Measurements from ENCODE around the gene TEKT4.
"Not testable (repeated sequence)": the region's sequence is repeated elsewhere in the genome, so short reads cannot be mapped to it uniquely, and the experiment has no call there.

The TEKT4 gene

GRCh38 chr2:94872088-94872618, 923 bp downstream of the TEKT4 start:
- Mint-ChIP-seq H3K4me3 (no peak overlapping the region), H3K9me3 (no peaks in the 10 kb centered on the region), H3K27me3 (no peaks in the 10 kb centered on the region), H3K27ac (ENCODE audit: low read depth) (no peak overlapping the region), H3K4me1 (no peaks in the 10 kb centered on the region), H3K36me3 (ENCODE audit: insufficient read depth) (peaks cover 1% of the 10 kb centered on the region)
- ATAC-seq (replicated peaks; ENCODE audit: extremely low read depth, poor library complexity, severe bottlenecking) (no peak), DNase-seq (ENCODE audit: low spot score in 2 of 2) (no peak)

DNA sequence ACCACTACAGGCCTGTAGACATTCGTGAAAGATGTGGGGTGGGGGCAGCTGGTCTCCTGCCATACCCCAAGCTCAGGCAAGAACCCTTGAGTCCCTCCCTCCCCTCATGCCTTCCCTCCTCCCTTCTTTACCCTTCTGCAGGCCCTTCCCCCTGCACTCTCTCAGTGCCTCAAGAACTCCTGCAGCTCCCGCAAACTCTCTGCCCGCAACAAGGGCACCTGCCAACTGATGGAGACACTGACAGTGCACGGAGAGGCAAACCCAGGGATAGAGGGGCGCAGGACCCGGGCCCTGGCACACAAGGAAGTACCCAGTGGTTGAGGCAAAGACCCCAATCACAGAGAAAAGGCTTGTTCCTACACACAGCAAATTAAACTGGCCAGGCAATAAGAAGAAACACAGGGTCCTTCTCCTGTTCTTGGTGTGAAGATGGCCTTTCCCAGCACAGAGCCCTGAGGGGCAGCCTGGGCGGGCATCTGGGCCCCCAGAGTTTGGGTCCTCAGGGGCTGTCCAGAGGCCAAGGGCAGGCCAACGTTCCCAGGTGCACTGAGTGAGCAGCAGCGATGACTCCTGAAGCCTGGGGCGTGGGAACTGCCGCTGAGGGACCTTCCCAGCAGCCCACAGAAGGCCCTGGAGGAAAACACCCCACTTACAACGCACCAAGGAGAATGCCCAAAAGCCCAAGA, 1.6 kb downstream of the TEKT4 start:
- no peak overlapping the region for H3K27ac Mint-ChIP-seq (ENCODE audit: low read depth)
- ATAC-seq (replicated peaks; ENCODE audit: extremely low read depth, poor library complexity, severe bottlenecking) = no peak
- no peaks in the 10 kb centered on the region for H3K27me3 Mint-ChIP-seq
- no peaks in the 10 kb centered on the region for H3K9me3 Mint-ChIP-seq
- no peaks in the 10 kb centered on the region for H3K4me1 Mint-ChIP-seq
- no peak overlapping the region for H3K4me3 Mint-ChIP-seq
- no peak for DNase-seq (ENCODE audit: low spot score in 2 of 2)
- H3K36me3 Mint-ChIP-seq (ENCODE audit: insufficient read depth) = peaks cover 1% of the 10 kb centered on the region

DNA sequence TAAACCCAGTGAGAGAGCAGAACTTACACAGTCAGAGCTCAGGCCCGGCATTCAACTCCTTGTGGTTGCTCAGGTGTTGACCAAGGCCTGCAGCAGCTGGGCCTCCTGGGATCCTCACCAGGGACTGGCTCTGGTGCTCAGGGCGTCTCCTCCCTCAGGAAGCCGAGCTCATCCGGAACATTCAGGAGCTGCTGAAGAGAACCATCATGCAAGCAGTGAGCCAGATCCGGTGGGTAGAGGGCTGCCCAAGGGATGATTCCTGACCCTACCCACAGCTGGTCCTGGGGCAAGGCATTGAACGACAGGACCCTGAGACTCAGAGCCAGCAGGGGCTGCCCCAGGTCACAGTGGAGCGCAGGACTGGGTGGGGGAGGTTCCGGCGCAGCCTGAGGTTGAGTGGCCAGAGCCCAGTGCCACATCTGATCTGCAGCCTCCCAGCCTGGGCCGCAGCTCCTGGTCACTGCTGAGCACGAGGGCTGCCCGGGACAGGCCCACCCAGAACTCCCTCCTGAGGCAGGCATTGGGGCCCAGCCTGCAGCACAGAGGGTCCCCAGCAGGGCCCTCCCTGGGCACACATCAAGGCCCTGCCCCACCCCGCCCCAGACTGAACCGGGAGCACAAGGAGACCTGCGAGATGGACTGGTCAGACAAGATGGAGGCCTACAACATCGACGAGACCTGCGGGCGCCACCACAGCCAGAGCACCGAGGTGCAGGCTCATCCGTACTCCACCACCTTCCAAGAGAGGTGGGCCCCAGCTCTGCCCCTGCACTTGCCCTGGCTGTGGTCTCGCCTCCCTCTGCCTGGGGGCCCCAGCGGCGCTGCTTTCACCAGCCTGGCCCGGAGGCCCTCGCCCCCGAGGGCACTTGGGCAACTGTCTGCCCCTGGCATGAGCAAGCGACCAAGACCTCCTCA, 2.4 kb downstream of the TEKT4 start:
- ATAC-seq (replicated peaks; ENCODE audit: extremely low read depth, poor library complexity, severe bottlenecking) (no peak), DNase-seq (ENCODE audit: low spot score in 2 of 2) (no peak)
- no peak overlapping the region for H3K27ac Mint-ChIP-seq (ENCODE audit: low read depth)
- H3K27me3 Mint-ChIP-seq = no peaks in the 10 kb centered on the region
- no peaks in the 10 kb centered on the region for H3K4me1 Mint-ChIP-seq
- no peaks in the 10 kb centered on the region for H3K9me3 Mint-ChIP-seq
- H3K36me3 Mint-ChIP-seq (ENCODE audit: insufficient read depth) = peaks cover 1% of the 10 kb centered on the region
- H3K4me3 Mint-ChIP-seq = no peak overlapping the region

GRCh38 chr2:94874277-94874997, 3.2 kb downstream of the TEKT4 start:
- H3K27ac Mint-ChIP-seq (ENCODE audit: low read depth) = no peak overlapping the region
- no peak overlapping the region for H3K4me3 Mint-ChIP-seq
- DNase-seq (ENCODE audit: low spot score in 2 of 2) = peak in 1 of 2 donors; percentile 25
- H3K36me3 Mint-ChIP-seq (ENCODE audit: insufficient read depth) = peaks cover 1% of the 10 kb centered on the region
- H3K27me3 Mint-ChIP-seq = no peaks in the 10 kb centered on the region
- H3K9me3 Mint-ChIP-seq = no peaks in the 10 kb centered on the region
- ATAC-seq (replicated peaks; ENCODE audit: extremely low read depth, poor library complexity, severe bottlenecking) = peak; percentile 39
- H3K4me1 Mint-ChIP-seq = no peaks in the 10 kb centered on the region

- Mint-ChIP-seq H3K9me3 (no peaks in the 10 kb centered on the region), H3K4me1 (no peaks in the 10 kb centered on the region), H3K27me3 (no peaks in the 10 kb centered on the region), H3K27ac (ENCODE audit: low read depth) (no peak overlapping the region), H3K36me3 (ENCODE audit: insufficient read depth) (peaks cover 1% of the 10 kb centered on the region), H3K4me3 (no peak overlapping the region)
- ATAC-seq (replicated peaks; ENCODE audit: extremely low read depth, poor library complexity, severe bottlenecking) (no peak), DNase-seq (ENCODE audit: low spot score in 2 of 2) (no peak)
These were observed 4.0 kb downstream of the TEKT4 start for GRCh38 chr2:94875064-94875819.

DNA sequence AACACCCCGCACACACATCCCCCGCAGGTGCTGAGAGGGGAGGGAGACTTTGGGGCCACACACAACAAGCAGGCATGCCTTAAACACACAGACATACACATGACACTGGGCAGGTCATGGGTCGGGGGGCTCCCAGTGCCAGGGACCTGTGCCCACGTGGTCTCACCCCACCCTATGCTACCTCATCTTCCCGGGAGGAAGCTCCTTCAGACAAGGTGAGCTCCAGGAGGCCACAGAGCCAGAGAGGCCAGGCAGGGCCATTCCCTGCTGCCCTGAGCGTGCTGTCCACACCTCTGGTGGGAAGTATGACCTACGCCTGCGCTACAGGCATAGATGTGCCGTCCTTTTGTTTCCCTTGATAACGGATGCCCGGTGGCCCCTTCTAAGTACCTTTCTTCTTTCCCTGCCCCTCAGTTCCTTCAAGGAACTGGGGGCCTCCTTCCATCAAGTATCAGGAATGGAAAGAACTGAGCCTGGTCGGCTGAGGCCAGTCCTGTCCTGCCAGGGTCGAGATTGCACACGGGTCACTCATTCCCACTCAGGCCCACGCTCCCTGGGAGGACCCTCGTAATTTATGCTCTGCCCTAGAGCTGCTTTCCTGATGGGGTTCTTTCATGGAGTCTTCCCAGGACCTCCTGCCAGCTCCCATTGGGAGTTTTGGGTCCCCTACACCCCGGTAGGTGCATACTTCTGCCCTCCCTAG, 4.7 kb downstream of the TEKT4 start:
- Mint-ChIP-seq H3K27ac (ENCODE audit: low read depth) (no peak overlapping the region), H3K9me3 (no peaks in the 10 kb centered on the region), H3K4me3 (no peak overlapping the region), H3K27me3 (no peaks in the 10 kb centered on the region), H3K4me1 (no peaks in the 10 kb centered on the region), H3K36me3 (ENCODE audit: insufficient read depth) (peaks cover 1% of the 10 kb centered on the region)
- ATAC-seq (replicated peaks; ENCODE audit: extremely low read depth, poor library complexity, severe bottlenecking) (no peak), DNase-seq (ENCODE audit: low spot score in 2 of 2) (no peak)

GRCh38 chr2:94876523-94876863, 5.3 kb downstream of the TEKT4 start:
- Mint-ChIP-seq H3K27ac (ENCODE audit: low read depth) (no peak overlapping the region), H3K36me3 (ENCODE audit: insufficient read depth) (peaks cover 1% of the 10 kb centered on the region), H3K4me1 (no peaks in the 10 kb centered on the region), H3K9me3 (no peaks in the 10 kb centered on the region), H3K27me3 (no peaks in the 10 kb centered on the region), H3K4me3 (no peak overlapping the region)
- ATAC-seq (replicated peaks; ENCODE audit: extremely low read depth, poor library complexity, severe bottlenecking) (no peak), DNase-seq (ENCODE audit: low spot score in 2 of 2) (no peak)

- H3K4me1 Mint-ChIP-seq = no peaks in the 10 kb centered on the region
- H3K36me3 Mint-ChIP-seq (ENCODE audit: insufficient read depth) = peaks cover 1% of the 10 kb centered on the region
These were observed 5.9 kb downstream of the TEKT4 start for GRCh38 chr2:94877129-94877528.

GRCh38 chr2:94878575-94878974, 7.3 kb downstream of the TEKT4 start:
- not testable (repeated sequence) for H3K9me3 Mint-ChIP-seq; H3K4me1 Mint-ChIP-seq; DNase-seq (ENCODE audit: low spot score in 2 of 2); H3K36me3 Mint-ChIP-seq (ENCODE audit: insufficient read depth); H3K27ac Mint-ChIP-seq (ENCODE audit: low read depth); ATAC-seq (replicated peaks; ENCODE audit: extremely low read depth, poor library complexity, severe bottlenecking); H3K4me3 Mint-ChIP-seq; H3K27me3 Mint-ChIP-seq

More at GRCh38 chr2:94877129-94877528, 5.9 kb downstream of the TEKT4 start:
- Mint-ChIP-seq H3K9me3 (no peaks in the 10 kb centered on the region), H3K27ac (ENCODE audit: low read depth) (no peak overlapping the region), H3K4me3 (no peak overlapping the region), H3K27me3 (no peaks in the 10 kb centered on the region)
- ATAC-seq (replicated peaks; ENCODE audit: extremely low read depth, poor library complexity, severe bottlenecking) = no peak
- no peak for DNase-seq (ENCODE audit: low spot score in 2 of 2)

DNA sequence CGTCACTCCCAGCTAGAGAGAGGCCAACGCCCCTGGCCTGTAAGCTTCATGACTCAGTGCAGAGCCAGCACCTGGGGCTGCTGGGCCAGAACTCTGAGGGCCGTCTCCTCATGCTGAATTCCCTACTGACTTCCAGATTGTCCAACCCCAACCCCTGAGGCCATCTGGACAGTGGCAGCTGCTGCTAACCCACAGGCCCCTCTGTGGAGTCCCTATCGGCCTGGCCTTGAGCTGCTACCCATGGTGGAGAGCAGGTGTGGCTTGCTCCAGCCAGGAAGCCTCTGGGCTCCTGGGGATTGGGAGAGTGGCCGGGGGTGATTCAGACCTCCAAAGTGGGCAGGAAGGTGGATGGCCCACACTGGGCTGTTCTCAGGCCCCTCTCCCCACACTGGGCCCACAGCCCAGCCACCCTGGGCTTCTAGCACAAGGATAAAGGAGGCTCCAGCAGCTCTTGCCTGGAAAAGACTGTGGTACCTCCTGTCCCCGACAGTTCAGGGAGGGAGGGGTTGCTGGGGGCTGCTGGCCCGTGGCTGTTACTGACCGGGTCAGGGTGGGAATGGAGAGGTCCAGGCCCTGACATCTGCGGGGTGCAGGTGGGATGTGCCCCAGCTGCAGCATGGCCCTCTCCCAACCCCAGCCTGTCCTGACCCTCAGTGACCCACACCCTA, 8.2 kb downstream of the TEKT4 start:
- H3K27me3 Mint-ChIP-seq = no peaks in the 10 kb centered on the region
- no peak overlapping the region for H3K4me3 Mint-ChIP-seq
- DNase-seq (ENCODE audit: low spot score in 2 of 2) (no peak), ATAC-seq (replicated peaks; ENCODE audit: extremely low read depth, poor library complexity, severe bottlenecking) (no peak)
- no peaks in the 10 kb centered on the region for H3K36me3 Mint-ChIP-seq (ENCODE audit: insufficient read depth)
- no peaks in the 10 kb centered on the region for H3K9me3 Mint-ChIP-seq
- no peaks in the 10 kb centered on the region for H3K4me1 Mint-ChIP-seq
- no peak overlapping the region for H3K27ac Mint-ChIP-seq (ENCODE audit: low read depth)

DNA sequence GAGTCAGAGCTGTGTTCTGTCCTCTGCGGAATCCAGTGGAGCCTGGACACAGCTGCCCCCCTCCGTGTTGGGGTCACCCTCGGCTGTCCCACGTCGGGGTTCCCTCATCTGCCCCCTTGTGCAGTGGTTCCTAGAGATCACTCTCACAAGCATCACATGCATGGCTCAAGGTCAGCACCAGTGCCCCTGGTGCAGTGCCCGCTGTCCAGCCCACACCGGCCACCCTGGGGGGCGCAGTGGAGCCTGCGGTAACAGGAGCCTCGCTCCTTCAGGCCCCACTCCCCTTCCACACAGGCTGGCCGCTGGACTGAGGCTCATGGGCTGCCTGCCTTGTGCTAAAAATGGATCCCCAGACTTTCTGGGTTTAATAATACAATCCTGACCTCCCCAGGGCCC, 8.8 kb downstream of the TEKT4 start:
- H3K4me1 Mint-ChIP-seq = no peaks in the 10 kb centered on the region
- H3K27me3 Mint-ChIP-seq = no peaks in the 10 kb centered on the region
- no peak for DNase-seq (ENCODE audit: low spot score in 2 of 2)
- no peak for ATAC-seq (replicated peaks; ENCODE audit: extremely low read depth, poor library complexity, severe bottlenecking)
- H3K9me3 Mint-ChIP-seq = peaks cover 4% of the 10 kb centered on the region
- no peak overlapping the region for H3K27ac Mint-ChIP-seq (ENCODE audit: low read depth)
- no peak overlapping the region for H3K4me3 Mint-ChIP-seq
- H3K36me3 Mint-ChIP-seq (ENCODE audit: insufficient read depth) = no peaks in the 10 kb centered on the region

All from central memory CD8-positive, alpha-beta T cell (primary cell).